Neural cell (in vitro differentiated cells): ENCODE data around the gene PADI3.

Experiments used
- EP300 ChIP-seq: fragments of 450-650 bp; conservative IDR thresholded peaks from 2 replicates; pipeline ENCODE4 v1.6.1; 2014; ENCODE audit warnings: antibody characterized with exemption, mild to moderate bottlenecking, moderate library complexity; ENCODE audit not compliant: poor library complexity, severe bottlenecking
- EZH2 ChIP-seq: fragments of 200-600, 300-800 bp; shearing (Covaris generic), sonication (generic); IDR thresholded peaks from 2 replicates; pipeline ENCODE4 v1.6.1; 2014; ENCODE audit warnings: antibody characterized with exemption, low read length, borderline replicate concordance, mild to moderate bottlenecking; ENCODE audit not compliant: insufficient read depth, poor library complexity, severe bottlenecking
- MXI1 ChIP-seq: fragments of 450-650 bp; conservative IDR thresholded peaks from 2 replicates; pipeline ENCODE4 v1.6.1; 2014; ENCODE audit warnings: antibody characterized with exemption, mild to moderate bottlenecking; ENCODE audit not compliant: poor library complexity, severe bottlenecking
- POLR2AphosphoS5 ChIP-seq: IDR thresholded peaks from 2 replicates; pipeline ENCODE4 v1.6.1; 2012
- RAD21 ChIP-seq: fragments of 450-650 bp; conservative IDR thresholded peaks from 2 replicates; pipeline ENCODE4 v1.6.1; 2014; ENCODE audit warnings: antibody characterized with exemption, mild to moderate bottlenecking, moderate library complexity
- REST ChIP-seq: IDR thresholded peaks from 2 replicates; pipeline ENCODE4 v1.6.1; 2012; ENCODE audit warnings: borderline replicate concordance
- SMC3 ChIP-seq: fragments of 450-650 bp; conservative IDR thresholded peaks from 2 replicates; pipeline ENCODE4 v1.6.1; 2014; ENCODE audit warnings: antibody characterized with exemption, mild to moderate bottlenecking, moderate library complexity; ENCODE audit not compliant: poor library complexity
- TAF1 ChIP-seq: IDR thresholded peaks from 2 replicates; pipeline ENCODE4 v1.6.1; 2012; ENCODE audit warnings: low read depth
- TF ChIP-seq, protein P1 (sequence below): fragments of 450-650 bp; IDR thresholded peaks from 2 replicates; pipeline ENCODE4 v1.5.1; 2014; ENCODE audit warnings: antibody characterized with exemption, mild to moderate bottlenecking, moderate library complexity; ENCODE audit not compliant: poor library complexity, severe bottlenecking

- no peak for TF ChIP-seq TAF1
- TF ChIP-seq, protein P1, sequence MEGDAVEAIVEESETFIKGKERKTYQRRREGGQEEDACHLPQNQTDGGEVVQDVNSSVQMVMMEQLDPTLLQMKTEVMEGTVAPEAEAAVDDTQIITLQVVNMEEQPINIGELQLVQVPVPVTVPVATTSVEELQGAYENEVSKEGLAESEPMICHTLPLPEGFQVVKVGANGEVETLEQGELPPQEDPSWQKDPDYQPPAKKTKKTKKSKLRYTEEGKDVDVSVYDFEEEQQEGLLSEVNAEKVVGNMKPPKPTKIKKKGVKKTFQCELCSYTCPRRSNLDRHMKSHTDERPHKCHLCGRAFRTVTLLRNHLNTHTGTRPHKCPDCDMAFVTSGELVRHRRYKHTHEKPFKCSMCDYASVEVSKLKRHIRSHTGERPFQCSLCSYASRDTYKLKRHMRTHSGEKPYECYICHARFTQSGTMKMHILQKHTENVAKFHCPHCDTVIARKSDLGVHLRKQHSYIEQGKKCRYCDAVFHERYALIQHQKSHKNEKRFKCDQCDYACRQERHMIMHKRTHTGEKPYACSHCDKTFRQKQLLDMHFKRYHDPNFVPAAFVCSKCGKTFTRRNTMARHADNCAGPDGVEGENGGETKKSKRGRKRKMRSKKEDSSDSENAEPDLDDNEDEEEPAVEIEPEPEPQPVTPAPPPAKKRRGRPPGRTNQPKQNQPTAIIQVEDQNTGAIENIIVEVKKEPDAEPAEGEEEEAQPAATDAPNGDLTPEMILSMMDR = no peak
- TF ChIP-seq EZH2 = no peak
- TF ChIP-seq REST = no peak
- TF ChIP-seq POLR2AphosphoS5 = no peak
- no peak for TF ChIP-seq RAD21
- no peak for TF ChIP-seq EP300
- TF ChIP-seq MXI1 = no peak
- no peak for TF ChIP-seq SMC3
Measured at GRCh38 chr1:17200756-17201155, 48.1 kb upstream of the PADI3 start.
